B cell (primary cell): ENCODE measurements around the gene DVL2. TPM values are rescaled to one million over a fixed set of nuclear protein-coding genes. Genes with fewer than 3 reads are reported as not detected.
"Not testable (repeated sequence)": the region's sequence is repeated elsewhere in the genome, so short reads cannot be mapped to it uniquely, and the experiment has no call there.

Source experiments
- ATAC-seq: fragments of 200-7000 bp; cut with Tn5 transposase; one replicate; pipeline ENCODE4 v1.10.0; 2021; ENCODE audit warnings: low read depth, mild to moderate bottlenecking, moderate number of reproducible peaks, moderate library complexity
- CTCF ChIA-PET: fragments of 350-600 bp; sonication (Branson Sonifier 250); formaldehyde crosslinking; loops from one replicate; lab custom pipeline; 2021; ENCODE audit warnings: antibody characterized with exemption, inconsistent platforms; lab: Charles Lee
- POLR2A ChIA-PET: fragments of 350-600 bp; sonication (Branson Sonifier 250); formaldehyde crosslinking; loops from one replicate; lab custom pipeline; 2021; ENCODE audit warnings: antibody characterized with exemption; lab: Charles Lee
- DNase-seq: peaks from one replicate; pipeline ENCODE4 v3.0.0; 2013
- H2AFZ ChIP-seq: 2 replicates; pipeline ENCODE4 v1.6.1; 2012; ENCODE audit warnings: mild to moderate bottlenecking, low read depth, low read length; ENCODE audit not compliant: insufficient read depth, poor library complexity, severe bottlenecking
- H3K27ac ChIP-seq, 2 donors: 1 replicate in 1 of 2; 2 replicates in 1 of 2; pipeline ENCODE4 v1.5.1; 2012 to 2013; ENCODE audit warnings: low read length in 2 of 2, mild to moderate bottlenecking in 2 of 2, moderate library complexity in 1 of 2
- H3K27me3 ChIP-seq, 4 experiments: fragments of 200-600 bp in 1 of 4; sonication (generic) in 1 of 4; replicated peaks in 1 of 4; 1 replicate in 2 of 4; 2 replicates in 2 of 4; pipeline versions ENCODE4 v1.6.1 to v1.7.0; 2013 to 2016; ENCODE audit warnings: low read length in 3 of 4, mild to moderate bottlenecking in 2 of 4, mixed read lengths in 1 of 4, moderate library complexity in 1 of 4; ENCODE audit not compliant: insufficient read depth in 4 of 4, control insufficient read depth in 3 of 4; ENCODE audit errors: control extremely low read depth in 1 of 4
- H3K36me3 ChIP-seq, 2 experiments: replicated peaks in 1 of 2; 1 replicate in 1 of 2; 2 replicates in 1 of 2; pipeline versions ENCODE4 v1.6.1 to v1.7.1; 2013; ENCODE audit warnings: low read length in 1 of 2; ENCODE audit not compliant: insufficient read depth in 2 of 2, control insufficient read depth in 1 of 2; ENCODE audit errors: control extremely low read depth in 1 of 2, extremely low read depth in 1 of 2
- H3K4me1 ChIP-seq, 2 donors: fragments of 200-600 bp in 1 of 2; sonication (generic) in 1 of 2; 1 replicate in 1 of 2; 2 replicates in 1 of 2; pipeline versions ENCODE4 v1.5.1 to v1.6.1; 2013 to 2017; ENCODE audit warnings: low read length in 2 of 2; ENCODE audit not compliant: control insufficient read depth in 2 of 2, insufficient read depth in 2 of 2
- H3K4me2 ChIP-seq: replicated peaks from 2 replicates; pipeline ENCODE3; 2012; ENCODE audit warnings: mild to moderate bottlenecking, low read depth, low read length; ENCODE audit not compliant: poor library complexity, severe bottlenecking
- H3K4me3 ChIP-seq, 5 experiments: fragments of 200-600 bp in 1 of 5; sonication (generic) in 1 of 5; 1 replicate in 3 of 5; 2 replicates in 2 of 5; pipeline versions ENCODE4 v1.5.1 to v1.7.0; 2011 to 2016; ENCODE audit warnings: low read length in 4 of 5, mild to moderate bottlenecking in 4 of 5, low read depth in 2 of 5, control low read depth in 1 of 5, moderate library complexity in 1 of 5; ENCODE audit not compliant: insufficient read depth in 1 of 5; ENCODE audit errors: control extremely low read depth in 1 of 5, extremely low read depth in 1 of 5
- H3K79me2 ChIP-seq: fragments of 200-600 bp; sonication (generic); one replicate; pipeline ENCODE4 v1.6.0; 2016; ENCODE audit warnings: low read length; ENCODE audit not compliant: control insufficient read depth, insufficient read depth
- H3K9ac ChIP-seq: fragments of 200-600 bp; sonication (generic); 2 replicates; pipeline ENCODE4 v1.6.1; 2017; ENCODE audit warnings: mild to moderate bottlenecking, low read length, moderate library complexity
- H3K9me3 ChIP-seq, 3 donors: one replicate each; pipeline versions ENCODE4 v1.6.1 to v1.7.1; 2013; ENCODE audit warnings: low read length in 2 of 3; ENCODE audit not compliant: control insufficient read depth in 2 of 3, insufficient read depth in 1 of 3; ENCODE audit errors: control extremely low read depth in 1 of 3
- H4K20me1 ChIP-seq: 2 replicates; pipeline ENCODE4 v1.6.0; 2012; ENCODE audit warnings: mild to moderate bottlenecking, low read length; ENCODE audit not compliant: insufficient read depth, control insufficient read depth, poor library complexity, severe bottlenecking
- H3K27ac Mint-ChIP-seq: one replicate; pipeline ENCODE4 v1.8.0; 2021; ENCODE audit warnings: mixed read lengths
- H3K27me3 Mint-ChIP-seq: one replicate; pipeline ENCODE4 v1.8.0; 2021; ENCODE audit warnings: mixed read lengths
- H3K4me1 Mint-ChIP-seq: one replicate; pipeline ENCODE4 v1.8.0; 2021; ENCODE audit warnings: mixed read lengths
- H3K4me3 Mint-ChIP-seq: one replicate; pipeline ENCODE4 v1.8.0; 2021; ENCODE audit warnings: mixed read lengths
- H3K9me3 Mint-ChIP-seq: one replicate; pipeline ENCODE4 v1.8.0; 2022; ENCODE audit warnings: mixed read lengths; ENCODE audit not compliant: insufficient read depth
- CTCF ChIP-seq: fragments of 200-600 bp; IDR thresholded peaks from one replicate; pipeline ENCODE4 v1.8.0; 2022; ENCODE audit warnings: antibody characterized with exemption, mild to moderate bottlenecking
- EZH2 ChIP-seq: IDR thresholded peaks from 2 replicates; pipeline ENCODE4 v1.6.1; 2012; ENCODE audit warnings: borderline replicate concordance, low read depth, mild to moderate bottlenecking, moderate library complexity, low read length; ENCODE audit not compliant: insufficient read depth, poor library complexity, severe bottlenecking
- WGBS: methylation state at CpG from one replicate; pipeline ENCODE4 v1.1.5; 2013; ENCODE audit warnings: missing lambda C conversion rate; ENCODE audit not compliant: insufficient coverage; 5-methylcytosine and 5-hydroxymethylcytosine counted together
- intact Hi-C: fragments of 100-400 bp; cut with micrococcal nuclease; formaldehyde crosslinking; loops from one replicate; pipeline ENCODE4 v1.10.0; 2022
- polyA plus RNA-seq: library from polyadenylated mRNA; depleted of rRNA; stranded (reverse); fragments of >200 nt; gene quantifications from 2 replicates; pipeline ENCODE4 v1.2.3, GENCODE V29; 2012
- total RNA-seq, 2 donors: library from RNA; stranded (reverse); fragments of 120-200 nt in 1 of 2; gene quantifications; 1 replicate in 1 of 2; 2 replicates in 1 of 2; pipeline versions ENCODE4 v1.2.3 to v1.2.4, GENCODE V29; 2013 to 2022

The DVL2 gene
- total and polyA plus RNA-seq, 2 donors (not counting 1 experiment from before 2014, with no cell fraction given) = 22.5 to 104 TPM

- no peaks in the 10 kb centered on the region for H3K9me3 Mint-ChIP-seq
- peak overlapping the region; percentile 94 for H3K4me3 Mint-ChIP-seq
- Histone ChIP-seq H4K20me1 (peaks cover 18% of the 10 kb centered on the region), H3K79me2 (peaks cover 58% of the 10 kb centered on the region), H3K4me1 (peaks cover 30 to 33% of the 10 kb centered on the region in 2 donors), H3K9ac (no peak overlapping the region), H3K27ac (peak overlapping the region in 1 of 2 donors; percentile 100), H3K4me2 (peak overlapping the region; percentile 25), H3K36me3 (peaks cover 8 to 30% of the 10 kb centered on the region in 2 experiments), H3K27me3 (no peaks in the 10 kb centered on the region), H3K4me3 (no peak overlapping the region), H3K9me3 (no peaks in the 10 kb centered on the region), H2AFZ (no peak overlapping the region)
- no peak for DNase-seq
- ATAC-seq = no peak
- ChIA-PET POLR2A (interaction anchor here (1.3 to 3.6 kb wide), 2 partner anchors 10 to 14 kb away, joined by 3 to 26 read pairs; partner anchors contain the start of genes DVL2 and PHF23), CTCF (interaction anchor here (1.3 kb wide), 1 partner anchor 8 kb away, joined by 4 read pairs; no protein-coding TSS in a partner anchor)
- peaks cover 43% of the 10 kb centered on the region for H3K4me1 Mint-ChIP-seq
- peak overlapping the region; percentile 41 for H3K27ac Mint-ChIP-seq
- TF ChIP-seq EZH2 (no peak), CTCF (no peak)
- no peaks in the 10 kb centered on the region for H3K27me3 Mint-ChIP-seq
- intact Hi-C loops = no loop called here
- 86% methylated on average over 3 of the region's 4 CpGs for WGBS
Measured at GRCh38 chr17:7248796-7249195, 14.5 kb upstream of the DVL2 start.

GRCh38 chr17:7246779-7247178 lies 12.5 kb upstream of the DVL2 start:
- ATAC-seq = no peak
- intact Hi-C loops = no loop called here
- Histone ChIP-seq H3K4me2 (no peak overlapping the region), H3K9ac (no peak overlapping the region), H4K20me1 (peaks cover 18% of the 10 kb centered on the region), H3K4me1 (peaks cover 26 to 30% of the 10 kb centered on the region in 2 donors), H2AFZ (no peak overlapping the region), H3K27ac (no peak overlapping the region), H3K9me3 (no peaks in the 10 kb centered on the region), H3K79me2 (peaks cover 60% of the 10 kb centered on the region), H3K4me3 (no peak overlapping the region), H3K27me3 (no peaks in the 10 kb centered on the region), H3K36me3 (peaks cover 8 to 26% of the 10 kb centered on the region in 2 experiments)
- 100% methylated on average over 1 of the region's 5 CpGs for WGBS
- TF ChIP-seq EZH2 = no peak
- no peak for TF ChIP-seq CTCF
- H3K27ac Mint-ChIP-seq = no peak overlapping the region
- no peaks in the 10 kb centered on the region for H3K27me3 Mint-ChIP-seq
- ChIA-PET POLR2A (no interaction called here), CTCF (no interaction called here)
- no peak overlapping the region for H3K4me3 Mint-ChIP-seq
- H3K4me1 Mint-ChIP-seq = peaks cover 39% of the 10 kb centered on the region
- DNase-seq = no peak
- no peaks in the 10 kb centered on the region for H3K9me3 Mint-ChIP-seq

GRCh38 chr17:7243838-7244237 lies 9.5 kb upstream of the DVL2 start:
- DNase-seq, H3K4me3 ChIP-seq, intact Hi-C loops, H3K9me3 Mint-ChIP-seq, H2AFZ ChIP-seq, H3K9me3 ChIP-seq, H3K9ac ChIP-seq, H3K27me3 ChIP-seq, H3K27me3 Mint-ChIP-seq, H3K4me2 ChIP-seq, ATAC-seq: not testable (repeated sequence)
- H3K4me1 ChIP-seq = peaks cover 27 to 30% of the 10 kb centered on the region in 2 donors
- H3K36me3 ChIP-seq = peaks cover 8 to 37% of the 10 kb centered on the region in 2 experiments
- peaks cover 50% of the 10 kb centered on the region for H3K79me2 ChIP-seq
- H3K27ac ChIP-seq = peak overlapping the region in 1 of 2 donors; percentile 97
- CTCF ChIA-PET = interaction anchor here (1.4 kb wide), 1 partner anchor 23 kb away, joined by 4 read pairs; no protein-coding TSS in a partner anchor
- 88% methylated on average over 6 of the region's 10 CpGs for WGBS
- peaks cover 21% of the 10 kb centered on the region for H4K20me1 ChIP-seq
- Mint-ChIP-seq H3K4me1 (peaks cover 40% of the 10 kb centered on the region), H3K27ac (peak overlapping the region; percentile 77), H3K4me3 (peak overlapping the region; percentile 52)
- POLR2A ChIA-PET = interaction anchor here (0.7 to 13.1 kb wide), 3 partner anchors 8 to 220 kb away, joined by 6 to 157 read pairs (median 14); partner anchors contain the start of genes ACADVL, CTDNEP1, DLG4 and ELP5
